DND-41 (cell line): ENCODE data around the gene BLID.

Experiments used
- EZH2 ChIP-seq: IDR thresholded peaks from 3 replicates; pipeline ENCODE4 v1.6.1; 2012; ENCODE audit warnings: borderline replicate concordance, low read depth, mild to moderate bottlenecking, moderate library complexity, low read length, inconsistent platforms; ENCODE audit not compliant: severe bottlenecking
- TF ChIP-seq, protein P1 (sequence below): IDR thresholded peaks from 2 replicates; pipeline ENCODE4 v1.5.1; 2012; ENCODE audit warnings: borderline replicate concordance, low read length, moderate library complexity, mild to moderate bottlenecking; ENCODE audit not compliant: poor library complexity, severe bottlenecking; ENCODE audit errors: extremely low read depth

DNA sequence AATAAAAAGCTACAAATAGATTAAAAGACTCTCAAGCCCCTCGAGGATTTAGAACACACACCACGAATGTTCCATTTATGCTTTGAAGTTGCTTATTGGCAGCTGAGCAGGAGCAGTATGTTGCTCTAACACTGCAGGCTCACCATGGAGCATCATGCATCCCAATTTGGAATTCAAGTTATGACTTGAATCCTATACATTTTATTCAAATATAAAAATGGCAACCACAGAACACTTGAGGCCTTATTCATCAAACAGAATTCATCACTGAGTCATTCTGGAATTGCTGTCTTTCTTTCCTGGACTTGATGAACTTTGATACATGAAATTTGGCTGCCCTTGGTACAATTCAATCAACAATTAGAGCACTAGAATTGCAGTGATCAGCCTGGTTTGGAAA, 24.5 kb upstream of the BLID start:
- TF ChIP-seq, protein P1, sequence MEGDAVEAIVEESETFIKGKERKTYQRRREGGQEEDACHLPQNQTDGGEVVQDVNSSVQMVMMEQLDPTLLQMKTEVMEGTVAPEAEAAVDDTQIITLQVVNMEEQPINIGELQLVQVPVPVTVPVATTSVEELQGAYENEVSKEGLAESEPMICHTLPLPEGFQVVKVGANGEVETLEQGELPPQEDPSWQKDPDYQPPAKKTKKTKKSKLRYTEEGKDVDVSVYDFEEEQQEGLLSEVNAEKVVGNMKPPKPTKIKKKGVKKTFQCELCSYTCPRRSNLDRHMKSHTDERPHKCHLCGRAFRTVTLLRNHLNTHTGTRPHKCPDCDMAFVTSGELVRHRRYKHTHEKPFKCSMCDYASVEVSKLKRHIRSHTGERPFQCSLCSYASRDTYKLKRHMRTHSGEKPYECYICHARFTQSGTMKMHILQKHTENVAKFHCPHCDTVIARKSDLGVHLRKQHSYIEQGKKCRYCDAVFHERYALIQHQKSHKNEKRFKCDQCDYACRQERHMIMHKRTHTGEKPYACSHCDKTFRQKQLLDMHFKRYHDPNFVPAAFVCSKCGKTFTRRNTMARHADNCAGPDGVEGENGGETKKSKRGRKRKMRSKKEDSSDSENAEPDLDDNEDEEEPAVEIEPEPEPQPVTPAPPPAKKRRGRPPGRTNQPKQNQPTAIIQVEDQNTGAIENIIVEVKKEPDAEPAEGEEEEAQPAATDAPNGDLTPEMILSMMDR, result no peak
- no peak for TF ChIP-seq EZH2
